ENCODE measurements around the gene PXT1. TPM values are rescaled to one million over a fixed set of nuclear protein-coding genes. Genes with fewer than 3 reads are reported as not detected.
A peak's percentile ranks its signal among the peaks of the same experiment; 100 is the strongest.

Gene PXT1
- under 0.01 and 0.43 TPM in 2 replicates for total RNA-seq

GRCh38 chr6:36442671-36443470, at the start of gene PXT1, which contains the start of gene KCTD20:
Gene PXT1 (minus strand): TSS chr6:36442854. CDS start chr6:36426082, 16,772 bp downstream.
Gene KCTD20 (plus strand): TSS chr6:36443000. CDS start chr6:36470098, 27,098 bp downstream.
- DNase-seq (ENCODE audit: low read depth) = peak; percentile 89
- TF ChIP-seq, protein P1, sequence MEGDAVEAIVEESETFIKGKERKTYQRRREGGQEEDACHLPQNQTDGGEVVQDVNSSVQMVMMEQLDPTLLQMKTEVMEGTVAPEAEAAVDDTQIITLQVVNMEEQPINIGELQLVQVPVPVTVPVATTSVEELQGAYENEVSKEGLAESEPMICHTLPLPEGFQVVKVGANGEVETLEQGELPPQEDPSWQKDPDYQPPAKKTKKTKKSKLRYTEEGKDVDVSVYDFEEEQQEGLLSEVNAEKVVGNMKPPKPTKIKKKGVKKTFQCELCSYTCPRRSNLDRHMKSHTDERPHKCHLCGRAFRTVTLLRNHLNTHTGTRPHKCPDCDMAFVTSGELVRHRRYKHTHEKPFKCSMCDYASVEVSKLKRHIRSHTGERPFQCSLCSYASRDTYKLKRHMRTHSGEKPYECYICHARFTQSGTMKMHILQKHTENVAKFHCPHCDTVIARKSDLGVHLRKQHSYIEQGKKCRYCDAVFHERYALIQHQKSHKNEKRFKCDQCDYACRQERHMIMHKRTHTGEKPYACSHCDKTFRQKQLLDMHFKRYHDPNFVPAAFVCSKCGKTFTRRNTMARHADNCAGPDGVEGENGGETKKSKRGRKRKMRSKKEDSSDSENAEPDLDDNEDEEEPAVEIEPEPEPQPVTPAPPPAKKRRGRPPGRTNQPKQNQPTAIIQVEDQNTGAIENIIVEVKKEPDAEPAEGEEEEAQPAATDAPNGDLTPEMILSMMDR (IDR thresholded peaks at IDR 0.05; ENCODE audit: insufficient read depth, low read depth, low read length) = no peak

GRCh38 chr6:36492092-36492491, 49.4 kb upstream of the PXT1 start:
- TF ChIP-seq, protein P1 (IDR thresholded peaks at IDR 0.05; ENCODE audit: insufficient read depth, low read depth, low read length) = no peak
- no peak overlapping the region for H3K4me3 ChIP-seq (ENCODE audit: low read depth, low read length)
- no peak for DNase-seq (ENCODE audit: low read depth)

More at GRCh38 chr6:36442671-36443470, at the start of gene PXT1, which contains the start of gene KCTD20:
- peak within 1 kb of the TSS; percentile 94 for H3K4me3 ChIP-seq (ENCODE audit: low read depth, low read length)

- H3K4me3 ChIP-seq (ENCODE audit: low read depth, low read length) = no peak overlapping the region
- no peak for DNase-seq (ENCODE audit: low read depth)
- TF ChIP-seq, protein P1 (IDR thresholded peaks at IDR 0.05; ENCODE audit: insufficient read depth, low read depth, low read length) = no peak
These were observed 48.8 kb upstream of the PXT1 start for GRCh38 chr6:36491378-36491965.

GRCh38 chr6:36489426-36489825, 46.8 kb upstream of the PXT1 start:
- TF ChIP-seq, protein P1 (IDR thresholded peaks at IDR 0.05; ENCODE audit: insufficient read depth, low read depth, low read length) = no peak
- DNase-seq (ENCODE audit: low read depth) = no peak
- H3K4me3 ChIP-seq (ENCODE audit: low read depth, low read length) = no peak overlapping the region

DNA sequence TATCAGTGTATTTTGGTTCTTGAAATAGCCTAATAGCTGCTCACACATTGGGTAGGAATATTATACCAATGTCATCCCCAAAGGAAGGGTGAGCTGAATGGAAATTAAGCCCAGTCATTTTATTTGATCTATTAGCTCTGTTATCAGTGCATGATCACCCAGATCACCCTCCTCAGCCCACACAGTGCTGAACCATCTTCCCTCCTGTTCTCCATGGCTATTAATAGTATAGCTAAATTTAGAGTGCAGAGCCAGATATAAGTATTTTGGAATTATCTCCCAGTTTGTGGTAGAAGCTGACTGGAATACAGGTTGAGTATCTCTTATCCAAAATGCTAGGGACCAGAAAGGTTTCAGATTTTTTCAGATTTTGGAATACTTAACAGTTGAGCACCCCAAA, 45.6 kb upstream of the PXT1 start:
- no peak for DNase-seq (ENCODE audit: low read depth)

GRCh38 chr6:36487698-36488097, 45.0 kb upstream of the PXT1 start:
- no peak overlapping the region for H3K4me3 ChIP-seq (ENCODE audit: low read depth, low read length)
- no peak for DNase-seq (ENCODE audit: low read depth)
- TF ChIP-seq, protein P1 (IDR thresholded peaks at IDR 0.05; ENCODE audit: insufficient read depth, low read depth, low read length) = no peak

More for the DNA sequence above, 45.6 kb upstream of the PXT1 start:
- TF ChIP-seq, protein P1 (IDR thresholded peaks at IDR 0.05; ENCODE audit: insufficient read depth, low read depth, low read length) = no peak
- no peak overlapping the region for H3K4me3 ChIP-seq (ENCODE audit: low read depth, low read length)

All from fibroblast of villous mesenchyme (primary cell).